ENCODE results near the gene PSMA5.

- no peak for TF ChIP-seq REST (IDR thresholded peaks at IDR 0.05; ENCODE audit: low read depth)
- no peak for TF ChIP-seq SIN3A (IDR thresholded peaks at IDR 0.05; ENCODE audit: low read depth)
- TF ChIP-seq POLR2A (IDR thresholded peaks at IDR 0.05; ENCODE audit: borderline replicate concordance, extremely low read depth, insufficient read depth, insufficient read length) = no peak
- no peak for TF ChIP-seq EZH2phosphoT487 (IDR thresholded peaks at IDR 0.05; ENCODE audit: borderline replicate concordance)
- no peak for TF ChIP-seq ZNF274 (IDR thresholded peaks at IDR 0.05; ENCODE audit: low read depth, low read length)
- TF ChIP-seq CTCF (IDR thresholded peaks at IDR 0.05 in 2 of 3, conservative IDR thresholded peaks at IDR 0.05 in 1 of 3; ENCODE audit: borderline replicate concordance in 1 of 3, insufficient read depth in 1 of 3, low read depth in 2 of 3, low read length in 2 of 3) = no peak
- no peak for TF ChIP-seq EZH2 (IDR thresholded peaks at IDR 0.05)
- no peak for TF ChIP-seq SRF (IDR thresholded peaks at IDR 0.05; ENCODE audit: low read depth)
- no peak for TF ChIP-seq MAX (IDR thresholded peaks at IDR 0.05)
- TF ChIP-seq RAD21 (IDR thresholded peaks at IDR 0.05; ENCODE audit: low read depth) = no peak
- no peak for TF ChIP-seq YY1 (IDR thresholded peaks at IDR 0.05; ENCODE audit: extremely low read depth, insufficient replicate concordance, low read depth, low read length)
- no peak for TF ChIP-seq SP1 (IDR thresholded peaks at IDR 0.05; ENCODE audit: low read depth)
Measured at GRCh38 chr1:109383854-109384253, 42.4 kb downstream of the PSMA5 start.

All from HCT116 (cell line).